Erythroblast (primary cell): ENCODE data around the gene MNT.

Experiments
- GATA1 ChIP-seq: IDR thresholded peaks from 2 replicates; pipeline ENCODE4 v1.6.1; 2011; ENCODE audit warnings: low read depth, mild to moderate bottlenecking, control low read depth, low read length, moderate library complexity
- POLR2A ChIP-seq: IDR thresholded peaks from 2 replicates; pipeline ENCODE4 v1.6.1; 2011; ENCODE audit warnings: mild to moderate bottlenecking, low read length

GRCh38 chr17:2366747-2367494, 33.9 kb downstream of the MNT start:
- TF ChIP-seq POLR2A (no peak), GATA1 (no peak)
